HepG2 (cell line): Measurements from ENCODE around the gene ELL. TPM values are rescaled to one million over a fixed set of nuclear protein-coding genes. Genes with fewer than 3 reads are reported as not detected.

ENCODE experiments used
- CREB1 ChIP-seq, 2 experiments: fragments of 450-650 bp in 1 of 2; IDR thresholded peaks; 2 replicates each; pipeline ENCODE4 v1.6.1; 2016 to 2017; ENCODE audit warnings: control low read depth in 1 of 2, mild to moderate bottlenecking in 1 of 2, missing compliant biosample characterization in 1 of 2, missing genetic modification characterization in 1 of 2
- EED ChIP-seq: sonication (generic); formaldehyde crosslinking; IDR thresholded peaks from 2 replicates; pipeline ENCODE4 v1.5.0; 2020; ENCODE audit warnings: mild to moderate bottlenecking, missing genetic modification reagents
- GATAD2A ChIP-seq: IDR thresholded peaks from 2 replicates; pipeline ENCODE4 v1.6.1; 2016
- KLF13 ChIP-seq: sonication (generic); formaldehyde crosslinking; IDR thresholded peaks from 2 replicates; pipeline ENCODE4 v1.4.0; 2020; ENCODE audit warnings: mild to moderate bottlenecking, missing genetic modification reagents
- MAFK ChIP-seq, 2 experiments: IDR thresholded peaks in 1 of 2; conservative IDR thresholded peaks in 1 of 2; 2 replicates each; pipeline ENCODE4 v1.6.1; 2011; ENCODE audit warnings: improper control_type of control experiment in 2 of 2, low read length in 2 of 2
- MXD4 ChIP-seq: IDR thresholded peaks from 2 replicates; pipeline ENCODE4 v1.6.1; 2016; ENCODE audit warnings: mild to moderate bottlenecking, missing biosample characterization, missing genetic modification reagents
- MXI1 ChIP-seq: IDR thresholded peaks from 3 replicates; pipeline ENCODE4 v1.6.1; 2012; ENCODE audit warnings: low read depth, low read length, inconsistent platforms, borderline replicate concordance
- NRL ChIP-seq: sonication (generic); formaldehyde crosslinking; IDR thresholded peaks from 2 replicates; pipeline ENCODE4 v1.5.0; 2020; ENCODE audit warnings: missing genetic modification reagents, mild to moderate bottlenecking, moderate library complexity, borderline replicate concordance
- PHF21A ChIP-seq: sonication (generic); formaldehyde crosslinking; IDR thresholded peaks from 2 replicates; pipeline ENCODE4 v1.5.0; 2020; ENCODE audit warnings: mild to moderate bottlenecking, missing genetic modification reagents
- POLR2AphosphoS2 ChIP-seq: IDR thresholded peaks from 2 replicates; pipeline ENCODE4 v1.6.1; 2011; ENCODE audit warnings: low read depth, low read length, improper control_type of control experiment
- RBM22 ChIP-seq: fragments of 200-400 bp; formaldehyde crosslinking; optimal IDR thresholded peaks from 2 replicates; pipeline ENCODE3; 2017; ENCODE audit warnings: mild to moderate bottlenecking, low read length, moderate library complexity
- RXRB ChIP-seq: IDR thresholded peaks from 2 replicates; pipeline ENCODE4 v1.6.1; 2016; ENCODE audit warnings: borderline replicate concordance, missing genetic modification reagents, missing compliant biosample characterization
- SCMH1 ChIP-seq: sonication (generic); formaldehyde crosslinking; IDR thresholded peaks from 2 replicates; pipeline ENCODE4 v1.9.0; 2021; ENCODE audit warnings: missing genetic modification reagents, mild to moderate bottlenecking, borderline replicate concordance
- SPEN ChIP-seq: sonication (generic); formaldehyde crosslinking; IDR thresholded peaks from 2 replicates; pipeline ENCODE4 v1.5.1; 2020; ENCODE audit warnings: low read depth, mild to moderate bottlenecking, missing genetic modification reagents
- TGIF2 ChIP-seq: IDR thresholded peaks from 2 replicates; pipeline ENCODE4 v1.6.1; 2016; ENCODE audit warnings: control low read depth, missing compliant biosample characterization
- THAP11 ChIP-seq: IDR thresholded peaks from 2 replicates; pipeline ENCODE4 v1.6.1; 2016; ENCODE audit warnings: missing biosample characterization, missing genetic modification reagents
- ZMYM2 ChIP-seq: sonication (generic); formaldehyde crosslinking; IDR thresholded peaks from 2 replicates; pipeline ENCODE4 v1.8.0; 2022; ENCODE audit warnings: mild to moderate bottlenecking, missing genetic modification reagents
- ZNF207 ChIP-seq: fragments of 450-650 bp; IDR thresholded peaks from 2 replicates; pipeline ENCODE4 v1.6.1; 2016; ENCODE audit warnings: antibody characterized with exemption, borderline replicate concordance
- ZNF263 ChIP-seq: sonication (generic); formaldehyde crosslinking; IDR thresholded peaks from 2 replicates; pipeline ENCODE4 v1.4.0; 2020; ENCODE audit warnings: missing genetic modification reagents
- ZNF33B ChIP-seq: sonication (generic); formaldehyde crosslinking; IDR thresholded peaks from 2 replicates; pipeline ENCODE4 v1.5.1; 2020; ENCODE audit warnings: mild to moderate bottlenecking, missing genetic modification reagents
- ZNF34 ChIP-seq: sonication (generic); formaldehyde crosslinking; IDR thresholded peaks from 2 replicates; pipeline ENCODE4 v1.4.0; 2020; ENCODE audit warnings: mild to moderate bottlenecking, missing genetic modification reagents, borderline replicate concordance
- ZNF343 ChIP-seq: sonication (generic); formaldehyde crosslinking; IDR thresholded peaks from 2 replicates; pipeline ENCODE4 v1.4.0; 2020; ENCODE audit warnings: mild to moderate bottlenecking, missing genetic modification reagents
- ZNF512 ChIP-seq: sonication (generic); formaldehyde crosslinking; IDR thresholded peaks from 2 replicates; pipeline ENCODE4 v1.4.0; 2020; ENCODE audit warnings: mild to moderate bottlenecking, missing genetic modification reagents
- ZNF563 ChIP-seq: sonication (generic); formaldehyde crosslinking; IDR thresholded peaks from 2 replicates; pipeline ENCODE4 v1.8.0; 2022; ENCODE audit warnings: mild to moderate bottlenecking, moderate library complexity, missing genetic modification reagents
- ZNF607 ChIP-seq: sonication (generic); formaldehyde crosslinking; IDR thresholded peaks from 2 replicates; pipeline ENCODE4 v1.5.1; 2020; ENCODE audit warnings: missing genetic modification reagents, mild to moderate bottlenecking, borderline replicate concordance
- ZNF737 ChIP-seq: sonication (generic); formaldehyde crosslinking; IDR thresholded peaks from 2 replicates; pipeline ENCODE4 v1.5.0; 2020; ENCODE audit warnings: missing genetic modification reagents, mild to moderate bottlenecking, borderline replicate concordance
- ZSCAN21 ChIP-seq: sonication (generic); formaldehyde crosslinking; IDR thresholded peaks from 2 replicates; pipeline ENCODE4 v1.8.0; 2022; ENCODE audit warnings: mild to moderate bottlenecking, missing genetic modification reagents, moderate library complexity, borderline replicate concordance
- ZSCAN9 ChIP-seq: IDR thresholded peaks from 2 replicates; pipeline ENCODE4 v1.6.1; 2016; ENCODE audit warnings: borderline replicate concordance
- polyA plus RNA-seq, 8 experiments: library from polyadenylated mRNA; depleted of rRNA in 3 of 8; stranded (reverse) in 7 of 8; unstranded in 1 of 8; fragments of >200 nt; fragmentation: Illumina TruSeq in 4 of 8; extraction: Trizol in 4 of 8; gene quantifications; 2 replicates each; pipeline versions ENCODE4 v1.2.1 to v1.2.3, GENCODE V29; 2011 to 2016; ENCODE audit warnings: low read depth in 4 of 8, missing spikeins in 1 of 8, mixed read lengths in 1 of 8; ENCODE audit not compliant: insufficient read depth in 1 of 8
- total RNA-seq, 5 experiments: library from RNA; depleted of rRNA; stranded (reverse); fragments of >200 nt; fragmentation: Illumina TruSeq; extraction: Trizol; gene quantifications; 2 replicates each; pipeline ENCODE4 v1.2.3, GENCODE V29; 2016; ENCODE audit warnings: low read depth in 1 of 5

ELL gene
- total and polyA plus RNA-seq, 2 of the 13 experiments (the other 11 are each of a cell fraction or from before 2014, with no cell fraction given) = 3.7 to 5.4 TPM

- no peak for TF ChIP-seq SCMH1
- peak; percentile 18; the same call in 1 of the 2 replicates for TF ChIP-seq ZNF607 (CRISPR knock-in tag)
- TF ChIP-seq ZNF737 (CRISPR knock-in tag) = no peak
- no peak for TF ChIP-seq GATAD2A (CRISPR knock-in tag)
- TF ChIP-seq KLF13 (CRISPR knock-in tag) = no peak
- TF ChIP-seq PHF21A (CRISPR knock-in tag) = peak; percentile 74
- peak; percentile 12; the same call in 1 of the 2 replicates for TF ChIP-seq RXRB (CRISPR knock-in tag)
- TF ChIP-seq SPEN (CRISPR knock-in tag) = peak; percentile 30; the same call in 1 of the 2 replicates
- no peak for TF ChIP-seq RBM22
- TF ChIP-seq ZNF34 (CRISPR knock-in tag) = no peak
- no peak for TF ChIP-seq ZNF512 (CRISPR knock-in tag)
- peak; percentile 46 to 53 for TF ChIP-seq MAFK (conservative IDR thresholded peaks at IDR 0.05 in 1 of 2, IDR thresholded peaks at IDR 0.05 in 1 of 2; ENCODE audit: low read length in 2 of 2)
- no peak for TF ChIP-seq ZNF343 (CRISPR knock-in tag)
- no peak for TF ChIP-seq ZNF207
- no peak for TF ChIP-seq ZMYM2 (CRISPR knock-in tag)
- no peak for TF ChIP-seq EED
- TF ChIP-seq THAP11 (CRISPR knock-in tag) = peak; percentile 59
- TF ChIP-seq ZNF563 (CRISPR knock-in tag) = 0 out of 2 replicates have a peak, but pooled peaks have one; percentile 31
- TF ChIP-seq NRL (CRISPR knock-in tag) = 0 out of 2 replicates have a peak, but pooled peaks have one; percentile 83
- no peak for TF ChIP-seq ZNF33B (CRISPR knock-in tag)
- 0 out of 2 replicates have a peak, but pooled peaks have one; percentile 19 for TF ChIP-seq CREB1 (IDR thresholded peaks at IDR 0.05)
- TF ChIP-seq CREB1 (CRISPR knock-in tag; IDR thresholded peaks at IDR 0.05) = no peak
- peak; percentile 80; the same call in 1 of the 3 replicates for TF ChIP-seq MXI1
- TF ChIP-seq ZSCAN21 (CRISPR knock-in tag) = no peak
- TF ChIP-seq TGIF2 (CRISPR knock-in tag) = peak; percentile 73
- TF ChIP-seq ZSCAN9 = no peak
- 0 out of 2 replicates have a peak, but pooled peaks have one; percentile 20 for TF ChIP-seq POLR2AphosphoS2
- peak; percentile 47; the same call in 1 of the 2 replicates for TF ChIP-seq ZNF263 (CRISPR knock-in tag)
- TF ChIP-seq MXD4 (CRISPR knock-in tag) = peak; percentile 74
Measured at GRCh38 chr19:18503971-18504885, 17.6 kb downstream of the ELL start (continued).
